GM21825 (cell line): ENCODE measurements around the gene KCNG2.

ENCODE experiments used
- ATAC-seq: cut with Tn5 transposase; IDR thresholded peaks from one replicate; pipeline ENCODE4 v1.9.1; 2021; ENCODE audit warnings: mild to moderate bottlenecking, moderate library complexity; ENCODE audit not compliant: unreplicated experiment

Gene KCNG2

GRCh38 chr18:79935499-79935898 lies 137.8 kb downstream of the KCNG2 start:
- ATAC-seq = no peak

- ATAC-seq = no peak
These were observed 138.2 kb downstream of the KCNG2 start for GRCh38 chr18:79935925-79936324.

DNA sequence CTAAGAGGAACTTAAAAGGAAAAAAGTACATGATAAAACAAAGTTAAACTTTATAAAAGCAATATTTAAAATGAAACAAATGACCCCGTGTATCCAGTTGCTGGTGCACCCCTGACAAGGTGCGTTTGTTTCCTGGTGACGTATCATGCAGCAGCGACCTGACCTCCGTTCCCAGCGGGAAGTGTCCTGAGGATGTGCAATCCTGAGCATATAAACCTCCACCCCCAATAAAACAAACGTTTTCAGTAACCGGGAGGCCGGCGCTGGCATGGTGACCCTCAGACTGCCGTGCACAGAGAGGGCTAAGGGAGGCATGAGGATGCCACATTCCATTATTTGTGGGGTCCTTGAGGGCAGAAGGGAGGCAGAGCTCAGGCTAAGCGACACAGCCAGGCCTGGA lies 138.9 kb downstream of the KCNG2 start:
- ATAC-seq = no peak

DNA sequence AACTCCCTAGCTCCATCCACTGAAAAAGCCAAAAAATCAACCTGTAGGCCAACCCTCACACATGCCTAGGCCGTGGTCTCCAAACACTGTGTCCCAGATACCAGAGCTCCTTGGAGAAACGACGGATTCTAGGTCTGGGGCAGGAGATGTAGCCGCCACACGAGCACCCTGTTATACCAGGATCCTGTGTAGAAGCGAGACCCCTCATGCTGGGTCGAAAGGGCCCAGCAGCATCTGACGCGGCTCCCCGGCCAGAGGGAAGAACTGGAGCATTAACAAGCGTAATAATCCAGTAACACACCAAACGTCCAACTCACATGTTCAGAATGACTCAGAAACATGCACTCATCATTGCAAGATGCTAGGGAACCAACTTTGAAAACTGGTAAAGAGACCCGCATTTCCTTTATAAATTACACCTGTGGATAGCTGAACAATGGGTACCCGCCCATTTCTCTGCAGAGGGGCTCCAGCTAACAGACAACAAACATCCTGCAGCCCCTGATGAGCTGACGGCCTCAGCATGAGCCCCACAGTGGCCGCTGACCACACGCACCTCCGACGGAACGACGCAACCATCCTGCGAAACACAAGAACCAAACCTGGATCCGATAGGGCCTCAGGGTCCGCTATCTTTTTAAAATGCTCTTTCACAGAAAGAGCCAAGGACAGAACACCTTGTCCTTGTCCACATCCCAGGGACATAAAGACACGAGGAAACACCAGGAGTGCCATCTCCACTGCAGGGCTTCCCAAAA lies 139.5 kb downstream of the KCNG2 start:
- ATAC-seq = no peak

GRCh38 chr18:79938196-79938595 lies 140.5 kb downstream of the KCNG2 start:
- no peak for ATAC-seq

DNA sequence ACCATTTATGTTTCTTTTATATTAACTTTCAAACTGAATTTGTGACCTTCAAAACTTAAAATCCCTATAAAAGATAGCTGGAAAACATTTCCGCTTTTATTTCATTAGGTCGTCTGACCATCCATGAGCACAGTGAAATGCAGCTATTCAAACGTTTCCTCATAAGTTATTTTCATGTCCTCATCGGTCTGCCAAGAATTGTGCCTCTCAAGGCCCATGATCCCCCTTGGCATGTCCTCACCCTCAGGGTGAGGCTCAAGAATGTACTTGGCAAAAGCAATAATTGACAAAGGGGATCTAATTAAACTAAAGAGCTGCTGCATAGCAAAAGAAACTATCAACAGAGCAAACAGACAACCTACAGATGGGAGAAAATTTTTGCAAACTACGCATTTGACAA lies 141.4 kb downstream of the KCNG2 start:
- ATAC-seq = no peak

GRCh38 chr18:79940126-79940813 lies 142.5 kb downstream of the KCNG2 start:
- ATAC-seq = no peak

DNA sequence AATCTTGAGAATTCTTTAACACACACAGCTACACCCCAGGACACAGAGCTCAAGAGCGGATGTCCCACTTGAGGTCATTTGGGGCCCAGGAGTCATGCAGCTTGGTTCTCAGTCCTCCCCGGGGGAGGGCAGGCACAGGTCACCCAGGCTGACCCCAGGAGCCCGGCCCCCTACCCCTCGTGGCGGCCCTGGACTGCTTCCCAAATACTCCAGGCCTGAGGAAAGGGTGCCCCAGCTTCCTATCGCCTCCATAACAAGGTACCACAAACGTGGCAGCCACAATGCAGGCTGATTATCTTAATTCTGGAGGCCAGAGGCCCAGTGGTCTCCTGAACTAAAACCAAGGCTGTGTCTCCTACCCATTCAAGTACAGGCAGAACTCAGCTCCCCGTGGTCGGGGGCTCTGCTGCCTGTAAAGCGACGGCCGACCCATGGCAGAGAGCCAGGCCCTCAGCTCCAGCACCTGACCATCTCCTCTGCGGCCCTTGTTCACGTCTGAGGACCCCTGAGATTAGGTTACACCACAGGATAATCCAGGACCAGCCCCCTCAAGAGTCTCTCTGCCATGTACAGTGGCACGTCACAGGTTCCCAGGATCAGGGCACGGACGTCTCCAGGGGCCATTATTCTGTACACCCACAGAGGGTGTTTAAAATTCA lies 143.2 kb downstream of the KCNG2 start:
- no peak for ATAC-seq

- ATAC-seq = no peak
These were observed 143.9 kb downstream of the KCNG2 start for GRCh38 chr18:79941473-79942119.

GRCh38 chr18:79942211-79942610 lies 144.5 kb downstream of the KCNG2 start:
- ATAC-seq = no peak

- ATAC-seq = no peak
These were observed 145.3 kb downstream of the KCNG2 start for GRCh38 chr18:79942786-79943607.

- no peak for ATAC-seq
These were observed 145.9 kb downstream of the KCNG2 start for GRCh38 chr18:79943608-79944125.

DNA sequence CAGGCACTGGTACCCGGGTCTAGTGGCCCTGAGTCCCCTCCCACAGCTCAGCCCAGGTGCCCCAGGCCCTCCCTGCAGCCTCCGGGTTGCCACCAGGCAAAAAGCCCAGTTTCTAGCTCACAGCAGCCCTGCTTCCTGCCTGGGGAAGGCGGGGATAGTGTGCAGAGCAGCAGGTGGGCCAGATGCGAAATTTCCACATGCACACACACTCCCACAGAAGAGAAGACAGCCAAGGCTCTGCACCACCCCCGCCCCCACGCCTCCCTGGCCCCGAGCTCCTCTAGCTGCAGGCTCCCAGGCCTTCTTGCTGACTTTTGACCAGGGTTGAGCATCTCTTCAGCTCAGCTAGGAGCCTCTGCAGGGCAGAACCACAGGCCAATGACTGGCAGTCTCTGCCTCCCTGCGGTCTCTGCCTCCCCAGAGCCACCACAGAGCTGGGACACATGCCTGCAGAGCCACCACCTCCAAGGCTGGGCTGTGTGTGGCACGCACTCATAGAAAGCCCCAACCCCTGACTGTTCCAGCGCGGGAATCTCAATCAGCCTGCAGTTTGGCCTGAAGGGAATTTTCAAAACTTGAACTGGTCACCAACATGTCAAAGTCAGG lies 146.5 kb downstream of the KCNG2 start:
- no peak for ATAC-seq

DNA sequence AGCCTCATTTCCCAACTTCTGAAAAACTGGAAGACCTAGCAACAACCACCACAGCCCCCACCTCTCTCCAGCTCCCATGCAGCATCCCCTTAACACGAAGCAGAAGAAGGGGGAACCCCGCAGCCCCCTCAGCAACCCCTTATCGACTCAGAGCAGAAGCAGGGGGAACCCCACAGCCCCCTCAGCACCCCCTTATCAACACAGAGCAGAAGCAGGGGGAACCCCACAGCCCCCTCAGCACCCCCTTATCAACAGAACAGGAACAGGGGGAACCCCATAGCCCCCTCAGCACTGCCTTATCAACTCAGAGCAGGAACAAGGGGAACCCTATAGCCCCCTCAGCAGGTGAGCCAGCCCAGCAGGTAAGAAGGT lies 147.0 kb downstream of the KCNG2 start:
- ATAC-seq = no peak

DNA sequence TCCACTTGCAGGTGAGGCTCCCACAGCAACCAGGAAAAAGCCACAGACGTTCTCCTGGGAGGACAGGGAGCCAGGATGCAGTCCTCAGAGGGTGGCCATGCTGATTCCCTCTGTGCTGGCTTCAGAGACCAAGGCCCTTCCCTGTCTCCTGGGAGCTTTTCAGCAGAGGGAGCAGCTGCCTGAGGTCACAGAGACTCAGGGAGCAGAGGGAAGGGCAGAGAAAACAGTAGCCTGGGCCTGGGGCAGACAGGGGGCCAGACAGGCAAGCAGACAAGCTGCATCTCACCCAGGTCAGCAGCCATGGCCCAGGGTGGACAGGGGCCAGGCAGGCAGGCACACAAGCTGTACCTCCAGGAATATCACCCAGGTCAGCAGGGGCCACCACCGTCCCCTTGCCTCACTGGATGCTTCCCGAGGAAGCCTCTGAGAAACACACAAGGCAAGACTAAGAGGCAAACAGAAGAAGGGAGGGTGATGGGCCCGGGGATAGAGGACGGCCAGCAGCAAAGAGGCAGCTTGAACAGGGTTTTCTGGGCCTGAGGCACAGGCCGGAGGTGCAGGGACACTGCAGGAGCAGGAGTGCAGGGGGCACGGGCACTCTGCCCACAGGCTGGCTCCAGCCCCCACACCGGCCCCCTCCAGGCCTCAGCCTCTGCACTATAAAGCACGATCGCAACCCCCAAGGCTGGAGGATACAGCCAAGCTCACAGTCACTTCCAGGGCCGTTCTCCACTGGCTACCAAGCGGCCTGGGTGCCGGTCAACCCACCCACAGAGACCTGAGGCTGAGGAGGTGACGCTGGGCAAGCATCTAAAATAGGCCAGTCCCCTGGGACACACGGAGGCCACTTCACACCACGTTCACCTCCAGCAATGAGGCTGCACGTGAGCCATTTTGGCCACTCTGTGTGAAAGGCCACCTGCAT lies 147.6 kb downstream of the KCNG2 start:
- no peak for ATAC-seq

DNA sequence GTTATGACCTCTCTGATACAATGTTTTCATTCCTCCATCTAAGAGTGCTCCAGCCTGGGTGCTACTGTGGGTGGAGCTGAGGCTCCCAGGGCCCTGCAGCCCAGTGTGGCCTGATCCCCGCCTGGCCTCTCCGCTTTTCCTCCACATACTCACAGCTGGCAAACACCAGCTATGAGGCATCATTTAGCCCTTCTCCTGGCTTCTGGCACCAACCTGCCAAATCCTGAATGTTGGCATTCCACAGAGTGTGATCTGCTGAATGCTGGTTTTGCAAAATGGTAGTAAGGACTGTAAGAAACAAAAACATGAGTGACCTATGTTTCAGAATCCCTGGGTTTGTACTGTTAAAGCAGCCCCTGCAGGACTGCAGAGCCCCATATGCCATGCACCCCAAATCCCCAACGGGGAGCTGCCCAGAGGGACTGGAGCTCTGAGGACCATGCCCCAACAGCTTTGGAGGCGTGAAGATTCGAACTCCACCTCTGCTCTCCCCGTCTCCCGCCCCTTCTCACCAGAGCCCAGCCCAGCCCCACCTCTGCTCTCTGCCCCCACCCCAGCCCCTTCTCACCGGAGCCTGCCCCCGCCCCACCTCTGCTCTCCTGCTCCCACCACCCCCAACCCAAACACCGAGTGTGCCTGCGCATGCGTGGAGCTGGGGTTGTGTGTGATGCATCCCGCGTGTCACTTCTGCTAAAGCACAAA lies 149.5 kb downstream of the KCNG2 start:
- ATAC-seq = no peak

- ATAC-seq = no peak
These were observed 150.3 kb downstream of the KCNG2 start for GRCh38 chr18:79947881-79948610.
